Muscle of leg (tissue), 11 donors: ENCODE measurements around the gene ERCC6. TPM values are rescaled to one million over a fixed set of nuclear protein-coding genes. Genes with fewer than 3 reads are reported as not detected.

Experiments
- DNase-seq: peaks from one replicate; pipeline ENCODE4 v3.0.0; 2013
- H3K27ac ChIP-seq: one replicate; pipeline ENCODE4 v1.5.1; 2013; ENCODE audit warnings: mild to moderate bottlenecking, low read length, control low read depth
- H3K27me3 ChIP-seq: one replicate; pipeline ENCODE4 v1.6.1; 2013; ENCODE audit warnings: low read length; ENCODE audit not compliant: control insufficient read depth, insufficient read depth
- H3K36me3 ChIP-seq: one replicate; pipeline ENCODE4 v1.6.1; 2013; ENCODE audit warnings: low read length; ENCODE audit not compliant: control insufficient read depth, insufficient read depth
- H3K4me1 ChIP-seq: one replicate; pipeline ENCODE4 v1.6.1; 2013; ENCODE audit warnings: low read length; ENCODE audit not compliant: control insufficient read depth, insufficient read depth
- H3K4me3 ChIP-seq: one replicate; pipeline ENCODE4 v1.5.1; 2013; ENCODE audit warnings: low read length, control low read depth
- H3K9me3 ChIP-seq: replicated peaks from 2 replicates; pipeline ENCODE4 v1.6.1; 2013; ENCODE audit warnings: low read depth, low read length; ENCODE audit not compliant: control insufficient read depth
- WGBS: methylation state at CpG from one replicate; pipeline ENCODE4 v1.1.5; 2013; ENCODE audit warnings: missing lambda C conversion rate; ENCODE audit not compliant: insufficient coverage; 5-methylcytosine and 5-hydroxymethylcytosine counted together
- polyA plus RNA-seq, 8 donors: library from polyadenylated mRNA; unstranded; fragments of 120-200 nt; gene quantifications; one replicate each; pipeline versions ENCODE4 v1.2.1 to v1.2.3, GENCODE V29; 2013; ENCODE audit warnings: inconsistent platforms in 1 of 8, low replicate concordance in 1 of 8; ENCODE audit not compliant: insufficient read length in 8 of 8, insufficient read depth in 1 of 8
- total RNA-seq: library from RNA; stranded (reverse); fragments of 120-200 nt; gene quantifications from one replicate; pipeline ENCODE4 v1.2.4, GENCODE V29; 2013

The ERCC6 gene
- total and polyA plus RNA-seq, 9 donors = 7.5 to 10.6 (median 9.3) TPM

GRCh38 chr10:49499305-49499851 lies 39.5 kb downstream of the ERCC6 start:
- H3K36me3 ChIP-seq = peaks cover 4% of the 10 kb centered on the region

GRCh38 chr10:49498425-49498824 lies 40.5 kb downstream of the ERCC6 start:
- Histone ChIP-seq H3K9me3 (no peaks in the 10 kb centered on the region), H3K27ac (no peak overlapping the region), H3K4me3 (no peak overlapping the region), H3K4me1 (peaks cover 8% of the 10 kb centered on the region), H3K27me3 (no peaks in the 10 kb centered on the region), H3K36me3 (peaks cover 4% of the 10 kb centered on the region)
- DNase-seq = no peak
- no CpG with 5 or more reads among the region's 2 CpGs for WGBS

More at GRCh38 chr10:49499305-49499851, 39.5 kb downstream of the ERCC6 start:
- Histone ChIP-seq H3K27me3 (no peaks in the 10 kb centered on the region), H3K4me1 (peaks cover 8% of the 10 kb centered on the region), H3K4me3 (no peak overlapping the region), H3K9me3 (no peaks in the 10 kb centered on the region), H3K27ac (no peak overlapping the region)
- no peak for DNase-seq
- no CpG with 5 or more reads among the region's 5 CpGs for WGBS

DNA sequence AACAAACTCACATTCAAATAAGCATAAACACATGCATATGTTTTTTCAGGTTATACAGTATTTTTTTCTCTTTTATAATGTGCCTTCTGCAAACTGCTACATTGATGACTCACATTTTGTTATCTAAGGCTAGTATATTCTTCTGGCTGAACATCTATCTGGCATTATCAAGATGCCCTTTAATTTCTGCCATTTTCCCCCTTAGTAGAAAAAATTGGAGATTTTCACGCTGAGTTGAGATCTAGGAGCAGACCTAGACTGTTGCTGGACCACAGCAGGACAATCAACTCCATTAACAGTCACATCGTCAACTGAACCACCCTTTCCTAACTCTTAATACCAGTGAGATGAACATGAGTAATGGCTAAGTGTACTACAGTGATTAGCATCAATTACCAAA lies 41.6 kb downstream of the ERCC6 start:
- no peaks in the 10 kb centered on the region for H3K9me3 ChIP-seq
- DNase-seq = no peak
- no peak overlapping the region for H3K4me3 ChIP-seq
- H3K27ac ChIP-seq = no peak overlapping the region
- peaks cover 4% of the 10 kb centered on the region for H3K4me1 ChIP-seq
- H3K27me3 ChIP-seq = no peaks in the 10 kb centered on the region
- no CpG with 5 or more reads among the region's 2 CpGs for WGBS
- peaks cover 4% of the 10 kb centered on the region for H3K36me3 ChIP-seq

GRCh38 chr10:49488056-49488717 lies 50.7 kb downstream of the ERCC6 start:
- no peak overlapping the region for H3K27ac ChIP-seq
- H3K36me3 ChIP-seq = no peaks in the 10 kb centered on the region
- WGBS = no CpG with 5 or more reads among the region's 8 CpGs
- no peaks in the 10 kb centered on the region for H3K4me1 ChIP-seq
- H3K27me3 ChIP-seq = no peaks in the 10 kb centered on the region
- no peaks in the 10 kb centered on the region for H3K9me3 ChIP-seq
- DNase-seq = no peak
- no peak overlapping the region for H3K4me3 ChIP-seq

DNA sequence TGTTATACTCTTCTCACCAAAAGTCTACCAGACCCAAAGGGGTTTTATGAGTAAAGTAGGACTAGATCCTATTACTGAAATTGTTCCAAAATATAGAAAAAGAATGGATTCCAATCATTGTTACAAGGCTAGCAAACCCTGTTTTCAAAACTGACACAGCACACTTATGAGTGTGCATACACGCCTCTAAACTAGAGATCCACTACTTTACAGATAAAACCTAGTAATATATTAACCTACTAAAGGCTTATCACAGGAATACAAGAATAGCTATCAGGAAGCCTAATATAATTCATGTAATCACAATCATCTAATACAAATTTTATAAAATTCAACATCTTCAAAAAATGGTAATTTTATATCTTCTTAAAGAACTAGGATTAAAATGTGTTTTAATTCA lies 52.2 kb downstream of the ERCC6 start:
- DNase-seq = no peak
- WGBS = no CpG with 5 or more reads among the region's 1 CpG

DNA sequence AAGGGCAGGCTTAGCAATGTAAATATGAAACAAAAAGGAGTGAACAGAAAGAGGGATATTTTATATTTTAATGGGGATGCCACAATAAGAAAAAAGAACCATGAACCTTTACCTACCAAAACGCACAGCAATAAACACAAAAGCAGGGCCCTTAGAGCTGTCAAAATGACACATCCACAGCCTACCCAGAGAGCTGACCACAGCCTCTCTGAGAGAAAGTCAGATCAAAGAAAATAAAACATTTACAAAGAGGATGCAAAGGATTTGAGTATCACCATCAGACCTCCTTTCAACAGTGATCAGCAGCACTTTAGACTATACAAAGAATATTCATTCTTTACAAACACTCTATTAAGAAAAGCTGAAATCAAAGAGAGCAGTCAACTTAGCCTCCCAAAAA lies 52.9 kb downstream of the ERCC6 start:
- no peaks in the 10 kb centered on the region for H3K9me3 ChIP-seq
- DNase-seq = no peak
- no peak overlapping the region for H3K27ac ChIP-seq
- H3K4me3 ChIP-seq = no peak overlapping the region
- H3K27me3 ChIP-seq = no peaks in the 10 kb centered on the region
- WGBS = no CpG with 5 or more reads among the region's 1 CpG
- no peaks in the 10 kb centered on the region for H3K4me1 ChIP-seq
- peaks cover 7% of the 10 kb centered on the region for H3K36me3 ChIP-seq

More for the DNA sequence above, 52.2 kb downstream of the ERCC6 start:
- Histone ChIP-seq H3K27me3 (no peaks in the 10 kb centered on the region), H3K27ac (no peak overlapping the region), H3K36me3 (peaks cover 5% of the 10 kb centered on the region), H3K4me3 (no peak overlapping the region), H3K4me1 (no peaks in the 10 kb centered on the region), H3K9me3 (no peaks in the 10 kb centered on the region)

DNA sequence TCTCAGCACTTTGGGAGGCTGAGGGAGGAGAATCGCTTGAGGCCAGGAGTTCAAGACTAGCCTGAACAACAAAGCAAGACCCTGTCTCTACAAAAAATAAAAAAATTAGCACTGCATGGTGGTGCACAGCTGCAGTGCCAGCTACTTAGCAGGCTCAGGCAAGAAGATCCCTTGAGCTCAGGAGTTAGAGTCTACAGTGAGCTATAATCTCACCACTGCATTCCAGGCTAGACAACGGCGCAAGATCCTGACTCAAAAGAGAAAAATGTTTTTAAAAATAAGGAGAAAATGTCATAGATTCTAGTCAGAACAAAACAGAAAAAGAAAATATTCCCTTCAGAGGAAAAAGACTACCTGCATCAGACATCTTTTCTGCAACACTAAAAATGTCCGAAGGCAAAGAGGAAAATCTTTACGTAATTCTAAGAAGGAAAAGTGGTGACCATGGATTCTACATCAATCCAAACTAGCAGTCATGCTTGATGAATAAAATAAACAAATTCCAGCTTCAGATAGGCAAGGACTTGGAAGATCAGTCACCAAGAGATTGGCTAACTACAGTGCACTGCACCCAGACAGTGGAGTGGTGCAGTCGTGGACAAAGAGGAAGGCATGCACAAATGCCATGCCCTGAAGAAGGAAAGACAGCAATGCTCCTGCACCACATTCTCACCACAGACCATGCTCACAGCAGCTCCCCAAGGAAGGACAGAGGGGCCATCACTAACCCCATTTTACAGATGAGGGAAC lies 54.3 kb downstream of the ERCC6 start:
- no peaks in the 10 kb centered on the region for H3K27me3 ChIP-seq
- peaks cover 7% of the 10 kb centered on the region for H3K36me3 ChIP-seq
- 75% methylated on average over 1 of the region's 6 CpGs for WGBS
- H3K4me1 ChIP-seq = no peaks in the 10 kb centered on the region
- no peak overlapping the region for H3K27ac ChIP-seq
- no peak for DNase-seq
- no peak overlapping the region for H3K4me3 ChIP-seq
- H3K9me3 ChIP-seq = no peaks in the 10 kb centered on the region

- Histone ChIP-seq H3K27ac (no peak overlapping the region), H3K4me3 (no peak overlapping the region), H3K9me3 (no peaks in the 10 kb centered on the region), H3K27me3 (no peaks in the 10 kb centered on the region), H3K4me1 (no peaks in the 10 kb centered on the region), H3K36me3 (peaks cover 28% of the 10 kb centered on the region)
- WGBS = 80% methylated on average over 1 of the region's 3 CpGs
- peak; percentile 41 for DNase-seq
Observed at GRCh38 chr10:49478819-49479218, 60.1 kb downstream of the ERCC6 start.

- peaks cover 44% of the 10 kb centered on the region for H3K36me3 ChIP-seq
- H3K27me3 ChIP-seq = no peaks in the 10 kb centered on the region
- H3K27ac ChIP-seq = no peak overlapping the region
- no peaks in the 10 kb centered on the region for H3K4me1 ChIP-seq
- no CpG with 5 or more reads among the region's 3 CpGs for WGBS
- H3K9me3 ChIP-seq = no peaks in the 10 kb centered on the region
- DNase-seq = no peak
- no peak overlapping the region for H3K4me3 ChIP-seq
Observed at GRCh38 chr10:49474901-49475300, 64.0 kb downstream of the ERCC6 start.

DNA sequence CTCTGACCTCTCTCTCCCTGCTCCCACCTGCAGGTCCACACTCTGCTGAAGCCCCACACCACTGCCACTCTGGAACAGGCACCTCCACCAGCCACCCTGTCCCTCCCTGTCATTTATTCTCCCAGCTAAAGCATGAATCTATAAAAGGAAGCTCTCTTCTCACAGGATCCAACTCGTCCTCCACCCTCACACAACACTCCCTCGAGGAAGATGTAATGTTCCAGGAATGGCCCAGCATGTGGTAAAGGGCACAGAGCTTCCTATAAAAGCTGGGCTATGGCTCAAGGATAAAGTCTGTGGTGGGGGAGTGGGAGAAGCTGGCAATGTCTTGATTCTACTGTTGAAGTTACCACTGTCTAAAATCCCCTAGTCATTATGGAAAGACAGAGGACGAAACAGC lies 67.4 kb downstream of the ERCC6 start:
- no CpG with 5 or more reads among the region's 3 CpGs for WGBS

More for the DNA sequence above, 67.4 kb downstream of the ERCC6 start:
- Histone ChIP-seq H3K36me3 (peaks cover 41% of the 10 kb centered on the region), H3K4me1 (no peaks in the 10 kb centered on the region), H3K9me3 (no peaks in the 10 kb centered on the region), H3K27me3 (no peaks in the 10 kb centered on the region), H3K27ac (no peak overlapping the region), H3K4me3 (no peak overlapping the region)
- no peak for DNase-seq
